Medulla oblongata (tissue), 1 donor: ENCODE measurements around the gene RBM12.

Source experiments
- DNase-seq: peaks from one replicate; pipeline ENCODE4 v3.0.0-alpha.2; 2015; ENCODE audit errors: extremely low spot score

RBM12 gene

DNA sequence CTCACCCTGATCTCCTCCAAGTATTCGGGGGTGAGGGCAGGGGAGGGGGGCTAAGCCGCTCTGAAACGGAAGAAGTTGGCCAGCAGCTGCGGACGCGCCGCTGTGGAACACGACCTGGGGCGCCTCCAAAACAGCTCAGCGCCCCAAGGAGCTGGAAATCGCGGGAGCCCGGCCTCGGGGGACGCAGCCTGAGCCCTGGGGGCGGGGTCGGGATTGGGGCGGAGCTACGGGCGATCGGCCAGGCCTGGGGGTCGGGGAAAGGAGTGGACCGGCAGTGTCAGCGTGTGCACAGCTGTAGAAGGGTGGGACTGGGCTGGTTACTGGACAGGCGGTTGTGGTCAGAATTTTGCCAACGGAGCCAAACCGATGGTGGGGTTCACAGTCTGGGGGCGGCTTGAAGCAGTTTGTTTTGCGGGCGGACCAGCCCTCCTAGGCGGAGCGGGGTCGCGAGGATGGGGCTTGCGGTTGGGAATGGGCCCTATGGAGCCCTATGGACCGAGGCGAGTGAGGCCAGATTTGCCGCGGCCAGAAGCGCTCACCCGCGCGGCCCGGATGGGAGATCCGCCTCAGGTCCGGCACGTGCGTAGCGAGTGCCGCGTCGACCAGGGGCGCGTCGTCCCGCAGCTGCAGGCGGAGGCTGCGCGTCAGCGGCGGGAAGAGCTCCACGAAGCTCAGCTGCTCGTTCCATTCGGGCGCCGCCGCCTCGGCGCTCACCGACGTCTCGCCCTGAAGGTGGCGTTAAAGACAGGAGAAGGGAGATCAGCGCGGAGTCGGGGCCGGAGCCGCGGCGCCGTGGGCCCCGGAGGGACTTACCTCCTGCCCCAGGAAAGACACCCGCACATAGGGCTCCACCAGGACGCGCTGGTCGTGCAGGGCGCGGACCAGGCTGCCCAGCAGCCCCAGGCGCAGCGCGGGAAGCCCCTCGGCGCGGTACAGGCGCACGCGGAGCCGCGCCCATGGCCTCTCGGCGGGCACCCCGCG, 63.4 kb downstream of the RBM12 start:
- peak; percentile 51 for DNase-seq

DNA sequence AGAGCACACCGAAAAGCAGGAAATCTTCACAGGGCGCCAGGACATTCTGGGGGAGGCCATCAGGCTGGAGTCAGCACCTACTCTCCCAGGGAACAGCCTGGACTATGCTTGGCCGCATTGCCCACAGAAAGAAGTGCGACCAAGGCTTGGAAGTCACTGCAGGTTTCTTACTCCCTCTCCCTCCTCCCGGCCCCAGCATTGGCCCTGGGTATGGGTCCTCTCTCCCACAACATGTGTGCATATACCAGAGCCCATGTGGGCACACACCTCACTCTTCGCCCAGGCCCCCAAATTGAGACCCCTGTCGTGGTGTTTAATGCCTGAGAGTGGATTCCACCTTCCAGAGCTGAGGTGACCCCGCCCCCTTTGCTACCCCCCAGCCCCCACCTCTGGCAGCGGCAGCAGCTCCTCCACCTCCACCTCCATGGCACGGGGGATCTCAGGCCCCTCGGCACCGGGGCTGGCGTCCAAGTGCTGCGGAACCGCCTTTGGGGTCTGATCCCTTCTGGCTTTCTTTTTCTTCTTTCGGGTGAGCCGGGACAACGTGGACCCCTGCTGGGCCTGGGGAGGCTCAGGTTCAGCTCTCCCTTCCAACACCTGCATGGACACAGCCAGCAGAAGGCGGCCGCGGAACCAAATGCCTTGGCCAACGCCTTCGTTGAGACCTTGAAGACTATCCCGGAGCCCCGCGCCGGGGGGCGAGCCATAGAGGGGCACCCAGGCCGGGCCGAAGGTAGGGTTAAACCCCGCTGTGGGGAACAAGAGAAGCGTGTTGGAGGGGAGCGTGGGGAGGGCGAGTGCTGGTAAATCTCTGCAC, 64.3 kb downstream of the RBM12 start:
- no peak for DNase-seq

DNA sequence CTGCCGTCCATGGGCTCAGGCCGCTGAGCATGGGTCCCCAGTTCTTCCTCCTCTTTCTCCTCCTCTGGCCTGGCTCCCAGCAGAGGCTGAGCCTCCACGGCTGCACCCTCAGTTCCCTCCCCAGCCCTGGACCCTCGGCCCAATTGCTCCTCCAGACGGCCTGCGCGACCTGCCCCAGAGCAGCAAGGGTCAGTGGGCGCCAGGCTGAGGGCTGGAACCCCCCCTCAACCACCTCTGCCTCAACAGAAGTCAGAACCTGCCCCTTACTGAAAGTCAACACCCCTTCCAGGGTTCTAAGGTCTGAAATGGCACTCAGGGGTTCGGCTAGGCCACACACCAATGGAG, 65.0 kb downstream of the RBM12 start:
- no peak for DNase-seq
